Measurements from ENCODE around the gene RNPEPL1. TPM values are rescaled to one million over a fixed set of nuclear protein-coding genes. Genes with fewer than 3 reads are reported as not detected.

RNPEPL1 gene
- total RNA-seq, 1 experiment from 2014 or later = 2.7 TPM

DNA sequence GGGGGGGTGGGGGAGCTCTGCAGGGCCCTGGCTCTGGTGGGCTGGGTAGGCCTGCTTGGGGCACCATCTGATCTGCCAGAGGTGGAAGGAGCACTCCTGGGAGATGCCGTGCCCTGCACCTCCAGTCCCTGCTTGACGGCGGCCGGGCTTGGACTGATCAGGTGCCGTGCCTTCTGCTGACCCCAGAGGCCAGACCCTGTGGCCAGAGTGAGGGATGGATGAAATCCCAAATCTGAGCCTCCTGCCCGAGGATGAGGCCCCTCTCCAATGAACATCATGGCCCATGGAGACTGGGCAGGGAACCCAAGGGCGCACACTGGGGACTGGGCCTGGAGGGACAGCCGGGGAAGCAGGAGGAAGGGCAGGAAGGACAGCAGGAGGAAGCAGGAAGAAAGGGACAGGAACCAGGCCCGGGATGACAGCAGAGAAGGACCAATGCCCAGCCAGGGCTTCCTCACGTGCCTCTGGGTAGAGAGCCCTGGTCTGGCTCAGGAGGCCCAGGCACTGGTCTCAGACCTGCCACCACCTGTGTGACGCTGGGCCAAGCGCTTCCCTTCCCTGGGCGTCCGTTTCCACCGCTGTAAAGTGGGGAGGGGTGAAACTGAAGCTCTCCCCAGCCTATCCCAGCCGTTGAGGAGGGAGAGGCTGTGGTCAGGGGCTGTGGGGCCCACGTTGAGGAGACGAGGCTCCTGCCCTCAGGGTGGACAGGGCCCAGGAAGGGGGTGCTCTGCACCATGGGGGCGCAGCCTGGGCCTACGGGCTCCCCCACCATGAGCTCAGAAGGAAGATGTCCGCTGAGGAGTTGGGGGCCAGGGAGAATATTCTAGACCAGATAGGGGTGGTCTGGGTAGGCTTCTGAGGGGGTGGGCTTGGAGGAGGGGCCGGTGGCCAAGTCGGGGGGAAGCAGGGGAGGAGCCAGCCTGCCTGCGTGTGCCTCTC lies 56.0 kb downstream of the RNPEPL1 start:
- no peak for DNase-seq (ENCODE audit: low spot score)

DNA sequence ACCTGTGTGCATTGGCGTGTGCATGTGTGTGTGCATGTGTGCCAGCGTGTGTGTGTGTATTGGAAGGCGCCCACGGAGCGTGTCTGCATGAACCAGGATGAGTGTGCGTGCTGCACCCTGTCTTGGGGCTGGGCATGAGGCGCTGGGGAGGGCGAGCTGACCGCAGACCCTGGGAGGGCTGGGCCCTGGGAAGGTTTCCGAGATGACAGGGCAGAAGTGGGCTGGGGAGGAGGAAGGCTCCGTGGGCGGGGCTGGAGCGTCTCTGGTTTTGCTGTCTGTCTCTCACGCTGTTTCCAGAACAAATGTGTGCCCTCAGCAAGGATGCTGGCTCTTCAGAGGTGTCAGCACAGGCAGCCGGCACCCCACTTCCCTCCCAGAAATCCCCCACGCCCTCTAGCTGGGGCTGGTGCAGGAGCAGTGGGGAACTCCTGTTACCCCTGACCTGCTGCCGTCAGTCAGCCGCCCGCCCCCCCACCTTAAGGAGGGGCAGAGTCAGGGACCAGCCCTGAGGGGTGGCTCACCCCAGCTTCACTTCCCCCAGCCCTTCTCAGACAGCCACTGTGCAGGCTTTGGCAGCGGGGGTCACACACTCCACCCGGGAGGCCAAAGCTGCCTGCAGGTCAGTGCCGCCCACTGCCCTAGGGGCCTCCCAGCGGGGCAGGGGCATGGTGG lies 56.8 kb downstream of the RNPEPL1 start, which contains the start of gene GPR35:
TSS of gene GPR35 (plus strand) at position 531 of the 672 bp plus-strand sequence. CDS start 4,473 bp downstream, outside the sequence.
- DNase-seq (ENCODE audit: low spot score) = peak; percentile 51

DNA sequence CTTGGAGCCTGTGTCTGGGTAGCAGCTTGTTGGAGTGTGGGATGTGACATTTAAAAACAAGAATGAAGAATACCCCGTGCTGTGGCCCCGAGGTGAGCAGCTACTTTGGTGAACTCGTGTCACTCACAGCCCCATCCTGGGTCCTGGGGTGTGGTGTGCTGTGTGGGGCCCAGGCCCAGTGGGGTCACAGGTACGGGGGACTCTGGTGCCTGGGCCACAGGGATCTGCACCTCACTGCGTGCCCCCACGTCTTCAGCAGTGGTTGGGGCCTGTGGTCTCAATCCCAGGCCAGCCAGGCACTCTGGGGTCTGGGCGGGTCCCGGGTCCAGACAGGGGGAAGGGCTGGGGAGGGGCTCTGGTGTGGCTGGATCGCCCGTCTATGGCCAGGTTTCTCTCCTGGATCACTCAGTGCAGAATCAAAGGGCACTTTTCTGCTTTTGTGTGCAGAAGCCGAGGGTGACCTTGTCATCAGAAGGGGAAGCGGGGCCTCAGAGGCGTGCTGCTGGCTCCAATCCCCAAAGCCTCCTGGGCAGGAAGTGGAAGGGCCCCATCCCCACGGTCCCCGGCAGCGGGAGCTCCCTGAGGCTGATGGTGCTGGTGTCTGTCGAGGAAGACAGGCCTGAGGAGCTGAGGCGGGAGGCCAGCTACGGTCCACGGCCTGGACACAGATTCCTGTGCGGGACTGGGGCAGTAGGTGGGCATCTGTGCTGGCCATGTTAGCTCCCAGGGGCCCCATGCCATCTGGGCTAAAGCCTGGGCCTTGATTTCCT lies 58.4 kb downstream of the RNPEPL1 start:
- DNase-seq (ENCODE audit: low spot score) = no peak

DNA sequence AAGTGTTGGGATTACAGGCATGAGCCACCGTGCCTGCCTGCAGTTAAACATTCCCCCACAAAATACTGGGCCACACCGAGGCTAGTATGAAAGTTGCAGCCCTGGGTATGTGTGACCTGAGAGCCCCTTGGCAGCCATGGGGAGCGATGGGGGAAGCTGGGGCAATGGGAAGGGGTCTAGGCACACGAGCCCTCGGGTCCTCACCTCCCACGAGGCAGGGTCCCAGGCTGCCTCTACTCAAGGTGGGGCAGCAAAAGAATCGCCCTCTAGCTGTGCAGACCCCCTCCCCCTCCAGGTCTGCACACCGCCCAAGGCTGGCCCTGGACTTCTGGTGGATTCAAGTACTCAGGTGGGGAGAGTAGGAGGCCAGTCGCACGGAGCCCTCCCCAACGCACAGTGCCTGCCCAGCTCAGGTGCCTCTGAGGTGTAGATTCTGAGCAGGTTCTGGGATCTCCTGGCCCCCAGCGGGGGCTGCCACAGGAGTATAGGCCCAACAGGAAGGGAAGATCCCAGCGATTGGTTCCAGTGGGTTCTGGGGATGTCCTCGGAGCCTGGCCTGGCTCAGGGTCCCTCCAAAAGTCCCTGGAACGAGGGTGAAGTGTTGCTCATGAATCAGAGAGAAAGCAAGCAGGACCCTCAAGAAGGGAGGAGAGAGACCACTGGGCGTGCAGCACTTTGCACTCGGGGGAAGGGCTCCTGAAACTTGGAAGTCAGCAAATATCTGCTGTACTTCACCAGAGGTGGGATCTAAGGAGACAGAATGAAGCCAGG lies 59.6 kb downstream of the RNPEPL1 start:
- DNase-seq (ENCODE audit: low spot score) = no peak

DNA sequence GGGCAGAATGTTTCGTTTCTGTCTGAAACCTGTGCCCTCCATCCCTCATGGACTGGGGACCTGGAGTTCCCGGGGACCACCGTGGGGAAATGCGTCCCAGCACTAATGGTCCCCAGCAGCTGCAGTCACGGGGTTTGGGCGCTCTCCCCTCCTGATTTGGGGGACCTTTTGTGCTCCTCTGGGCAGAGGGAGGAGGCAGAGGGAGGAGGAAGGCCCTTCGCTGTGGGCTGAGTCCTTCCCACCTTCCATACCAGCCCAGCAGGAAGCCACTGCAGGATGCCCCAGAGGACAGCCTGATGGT lies 60.2 kb downstream of the RNPEPL1 start:
- no peak for DNase-seq (ENCODE audit: low spot score)

DNA sequence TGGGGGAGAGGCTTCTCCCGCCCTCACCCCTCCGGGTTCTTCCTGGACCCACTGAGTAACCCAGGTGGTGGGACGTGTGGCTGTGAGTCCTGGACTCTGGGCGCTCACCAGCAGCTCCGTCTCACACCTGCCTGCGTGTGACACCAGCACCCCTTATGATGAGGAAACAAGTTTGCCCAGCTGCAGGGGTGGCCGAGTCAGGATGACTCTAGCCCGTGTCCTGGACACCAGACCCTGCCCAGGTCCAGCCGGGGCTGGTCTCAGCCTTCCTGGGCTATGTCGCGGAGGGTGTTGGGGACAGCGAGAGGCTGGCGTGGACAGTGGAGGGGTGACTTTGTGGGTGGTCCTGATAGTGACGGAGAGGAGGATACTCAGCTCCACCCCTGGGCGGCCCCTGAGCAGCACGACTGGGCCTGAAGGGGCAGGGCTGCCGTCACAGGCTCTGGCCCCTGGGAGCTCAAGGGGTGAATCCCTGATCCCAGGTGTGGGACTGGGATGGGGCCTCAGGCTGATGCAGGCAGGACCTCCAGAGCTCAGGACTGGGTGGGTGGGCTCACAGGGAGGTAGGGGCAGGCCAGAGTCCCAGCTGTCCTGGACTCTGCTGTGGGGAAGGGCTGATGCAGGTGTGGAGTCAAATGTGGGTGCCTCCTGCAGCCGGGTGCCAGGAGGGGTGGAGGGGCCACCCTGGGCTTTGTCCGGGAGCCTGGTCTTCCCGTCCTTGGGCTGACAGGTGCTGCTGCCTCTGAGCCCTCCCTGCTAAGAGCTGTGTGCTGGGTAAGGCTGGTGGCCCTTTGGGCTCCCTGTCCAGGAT lies 60.7 kb downstream of the RNPEPL1 start:
- no peak for DNase-seq (ENCODE audit: low spot score)

DNA sequence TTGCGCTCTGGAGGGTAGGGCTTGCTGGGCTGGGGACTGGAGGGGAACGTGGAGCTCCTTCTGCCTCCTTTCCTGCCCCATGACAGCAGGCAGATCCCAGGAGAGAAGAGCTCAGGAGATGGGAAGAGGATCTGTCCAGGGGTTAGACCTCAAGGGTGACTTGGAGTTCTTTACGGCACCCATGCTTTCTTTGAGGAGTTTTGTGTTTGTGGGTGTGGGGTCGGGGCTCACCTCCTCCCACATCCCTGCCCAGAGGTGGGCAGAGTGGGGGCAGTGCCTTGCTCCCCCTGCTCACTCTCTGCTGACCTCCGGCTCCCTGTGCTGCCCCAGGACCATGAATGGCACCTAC lies 61.3 kb downstream of the RNPEPL1 start:
- DNase-seq (ENCODE audit: low spot score) = no peak

DNA sequence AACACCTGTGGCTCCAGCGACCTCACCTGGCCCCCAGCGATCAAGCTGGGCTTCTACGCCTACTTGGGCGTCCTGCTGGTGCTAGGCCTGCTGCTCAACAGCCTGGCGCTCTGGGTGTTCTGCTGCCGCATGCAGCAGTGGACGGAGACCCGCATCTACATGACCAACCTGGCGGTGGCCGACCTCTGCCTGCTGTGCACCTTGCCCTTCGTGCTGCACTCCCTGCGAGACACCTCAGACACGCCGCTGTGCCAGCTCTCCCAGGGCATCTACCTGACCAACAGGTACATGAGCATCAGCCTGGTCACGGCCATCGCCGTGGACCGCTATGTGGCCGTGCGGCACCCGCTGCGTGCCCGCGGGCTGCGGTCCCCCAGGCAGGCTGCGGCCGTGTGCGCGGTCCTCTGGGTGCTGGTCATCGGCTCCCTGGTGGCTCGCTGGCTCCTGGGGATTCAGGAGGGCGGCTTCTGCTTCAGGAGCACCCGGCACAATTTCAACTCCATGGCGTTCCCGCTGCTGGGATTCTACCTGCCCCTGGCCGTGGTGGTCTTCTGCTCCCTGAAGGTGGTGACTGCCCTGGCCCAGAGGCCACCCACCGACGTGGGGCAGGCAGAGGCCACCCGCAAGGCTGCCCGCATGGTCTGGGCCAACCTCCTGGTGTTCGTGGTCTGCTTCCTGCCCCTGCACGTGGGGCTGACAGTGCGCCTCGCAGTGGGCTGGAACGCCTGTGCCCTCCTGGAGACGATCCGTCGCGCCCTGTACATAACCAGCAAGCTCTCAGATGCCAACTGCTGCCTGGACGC lies 61.9 kb downstream of the RNPEPL1 start:
- no peak for DNase-seq (ENCODE audit: low spot score)

Other genes with a start within 250 kb of the RNPEPL1 start
- 17.9 and 25.7 TPM in 2 replicates for gene GPC1, start 132.8 kb upstream of the RNPEPL1 start, total RNA-seq (2014; rRNA removed; shearing (Covaris generic))
- 6.1 and 12.7 TPM in 2 replicates for gene ANKMY1, start 10.5 kb upstream of the RNPEPL1 start, total RNA-seq (2014; rRNA removed; shearing (Covaris generic))
- 2.2 and 5.6 TPM in 2 replicates for gene DUSP28, start 8.1 kb upstream of the RNPEPL1 start, total RNA-seq (2014; rRNA removed; shearing (Covaris generic))
- gene CAPN10, start 18.2 kb downstream of the RNPEPL1 start, total RNA-seq (2014; rRNA removed; shearing (Covaris generic)) = 3.1 and 5.7 TPM in 2 replicates
- gene GPR35, start 57.0 kb downstream of the RNPEPL1 start, total RNA-seq (2014; rRNA removed; shearing (Covaris generic)) = 0.75 and 0.86 TPM in 2 replicates
- not detected in 2 replicates for gene AQP12B, start 114.4 kb downstream of the RNPEPL1 start, total RNA-seq (2014; rRNA removed; shearing (Covaris generic))
- not detected in 2 replicates for gene AQP12A, start 123.4 kb downstream of the RNPEPL1 start, total RNA-seq (2014; rRNA removed; shearing (Covaris generic))